Lower lobe of right lung (tissue), 2 donors: ENCODE measurements around the gene KCNQ1. TPM values are rescaled to one million over a fixed set of nuclear protein-coding genes. Genes with fewer than 3 reads are reported as not detected.

ENCODE experiments used
- ATAC-seq, 2 donors: fragments of 200-7000 bp; cut with Tn5 transposase; one replicate each; pipeline ENCODE4 v1.9.1; 2020 to 2022; ENCODE audit warnings: mild to moderate bottlenecking in 2 of 2, moderate library complexity in 2 of 2
- DNase-seq: peaks from one replicate; pipeline ENCODE4 v3.0.0-alpha.2; 2020
- H3K27ac ChIP-seq: fragments of 200-600 bp; one replicate; pipeline ENCODE4 v1.8.0; 2022
- H3K27me3 ChIP-seq: fragments of 200-600 bp; one replicate; pipeline ENCODE4 v1.8.0; 2022; ENCODE audit warnings: low read depth
- H3K36me3 ChIP-seq: fragments of 200-600 bp; one replicate; pipeline ENCODE4 v1.8.0; 2022; ENCODE audit warnings: mild to moderate bottlenecking
- H3K4me1 ChIP-seq: fragments of 200-600 bp; one replicate; pipeline ENCODE4 v1.8.0; 2022
- H3K4me3 ChIP-seq: fragments of 200-600 bp; one replicate; pipeline ENCODE4 v1.8.0; 2022; ENCODE audit warnings: mild to moderate bottlenecking
- H3K9me3 ChIP-seq: fragments of 200-600 bp; one replicate; pipeline ENCODE4 v1.8.0; 2022
- CTCF ChIP-seq: fragments of 200-600 bp; IDR thresholded peaks from one replicate; pipeline ENCODE4 v1.8.0; 2022; ENCODE audit warnings: antibody characterized with exemption, mild to moderate bottlenecking
- intact Hi-C: fragments of 100-400 bp; cut with DNase I; formaldehyde crosslinking; loops from one replicate; pipeline ENCODE4 v1.11.0; 2022
- total RNA-seq: library from RNA; stranded (reverse); fragmentation: NEBNext Ultra II Directional; extraction: Animal tissue kit (Norgen Biotek cat#: 25700); gene quantifications from one replicate; pipeline ENCODE4 v1.2.1, GENCODE V29; 2021
- donor health status: DM: no; HTN: yes; CAD: no; lungs with severe emphysema.

The KCNQ1 gene
- total RNA-seq, 1 donor from 2014 or later: 51.0 TPM

GRCh38 chr11:2792381-2793250 is 347.8 kb downstream of the KCNQ1 start:
- intact Hi-C loops: no loop called here

GRCh38 chr11:2793701-2794045 is 348.9 kb downstream of the KCNQ1 start:
- ATAC-seq (no peak), DNase-seq (peak; percentile 18)
- Histone ChIP-seq H3K4me1 (peaks cover 10% of the 10 kb centered on the region), H3K9me3 (no peaks in the 10 kb centered on the region), H3K36me3 (no peaks in the 10 kb centered on the region), H3K27me3 (no peaks in the 10 kb centered on the region), H3K4me3 (no peak overlapping the region), H3K27ac (no peak overlapping the region)
- intact Hi-C loops: no loop called here
- no peak for TF ChIP-seq CTCF

More at GRCh38 chr11:2792381-2793250, 347.8 kb downstream of the KCNQ1 start:
- no peak overlapping the region for H3K4me3 ChIP-seq
- no peak overlapping the region for H3K27ac ChIP-seq
- no peaks in the 10 kb centered on the region for H3K36me3 ChIP-seq
- DNase-seq: peak; percentile 37
- H3K9me3 ChIP-seq: no peaks in the 10 kb centered on the region
- TF ChIP-seq CTCF: no peak
- ATAC-seq: no peak
- no peaks in the 10 kb centered on the region for H3K27me3 ChIP-seq
- peaks cover 10% of the 10 kb centered on the region for H3K4me1 ChIP-seq

GRCh38 chr11:2794046-2794967 is 349.5 kb downstream of the KCNQ1 start:
- no peak for TF ChIP-seq CTCF
- Histone ChIP-seq H3K27me3 (no peaks in the 10 kb centered on the region), H3K9me3 (no peaks in the 10 kb centered on the region), H3K36me3 (no peaks in the 10 kb centered on the region), H3K27ac (no peak overlapping the region), H3K4me1 (peaks cover 10% of the 10 kb centered on the region), H3K4me3 (no peak overlapping the region)
- intact Hi-C loops: no loop called here
- ATAC-seq (no peak), DNase-seq (peak; percentile 44)

- TF ChIP-seq CTCF: no peak
- intact Hi-C loops: no loop called here
- peaks cover 12% of the 10 kb centered on the region for H3K4me1 ChIP-seq
- no peak overlapping the region for H3K27ac ChIP-seq
- DNase-seq (peak; percentile 39), ATAC-seq (no peak)
- no peaks in the 10 kb centered on the region for H3K9me3 ChIP-seq
- H3K27me3 ChIP-seq: no peaks in the 10 kb centered on the region
- H3K4me3 ChIP-seq: no peak overlapping the region
- H3K36me3 ChIP-seq: no peaks in the 10 kb centered on the region
These were observed 350.1 kb downstream of the KCNQ1 start for GRCh38 chr11:2794968-2795322.

- Histone ChIP-seq H3K9me3 (no peaks in the 10 kb centered on the region), H3K36me3 (no peaks in the 10 kb centered on the region), H3K27ac (no peak overlapping the region), H3K27me3 (no peaks in the 10 kb centered on the region), H3K4me3 (no peak overlapping the region), H3K4me1 (peaks cover 18% of the 10 kb centered on the region)
- DNase-seq (peak; percentile 23), ATAC-seq (no peak)
- intact Hi-C loops: no loop called here
- no peak for TF ChIP-seq CTCF
These were observed 350.7 kb downstream of the KCNQ1 start for GRCh38 chr11:2795491-2795991.
